AG20443 (cell line): ENCODE data around the gene SLC12A5.

ENCODE experiments used
- DNase-seq: peaks from one replicate; pipeline ENCODE4 v3.0.0; 2012; ENCODE audit warnings: low spot score, mixed read lengths

Gene SLC12A5

GRCh38 chr20:46056027-46056833 is 27.2 kb downstream of the SLC12A5 start:
- DNase-seq: no peak

- DNase-seq: peak; percentile 80
Observed at GRCh38 chr20:46056970-46057855, 28.2 kb downstream of the SLC12A5 start.

GRCh38 chr20:46057856-46058598 is 29.0 kb downstream of the SLC12A5 start:
- peak; percentile 55 for DNase-seq

- DNase-seq: peak; percentile 45
Observed at GRCh38 chr20:46058599-46059281, 29.7 kb downstream of the SLC12A5 start.

- no peak for DNase-seq
Observed at GRCh38 chr20:46060301-46060881, 31.4 kb downstream of the SLC12A5 start.

GRCh38 chr20:46060975-46061374 is 32.0 kb downstream of the SLC12A5 start:
- no peak for DNase-seq

GRCh38 chr20:46062151-46062550 is 33.1 kb downstream of the SLC12A5 start:
- DNase-seq: no peak

GRCh38 chr20:46062621-46063020 is 33.6 kb downstream of the SLC12A5 start:
- no peak for DNase-seq

- no peak for DNase-seq
Observed at GRCh38 chr20:46063151-46063550, 34.1 kb downstream of the SLC12A5 start.

GRCh38 chr20:46063652-46064054 is 34.6 kb downstream of the SLC12A5 start:
- DNase-seq: no peak

- no peak for DNase-seq
Observed at GRCh38 chr20:46065006-46065405, 36.0 kb downstream of the SLC12A5 start.

GRCh38 chr20:46065691-46066090 is 36.7 kb downstream of the SLC12A5 start:
- DNase-seq: no peak

GRCh38 chr20:46070215-46070900 is 41.3 kb downstream of the SLC12A5 start:
- peak; percentile 61 for DNase-seq

GRCh38 chr20:46071573-46071972 is 42.6 kb downstream of the SLC12A5 start:
- DNase-seq: no peak

GRCh38 chr20:46073024-46073423 is 44.0 kb downstream of the SLC12A5 start:
- DNase-seq: no peak

GRCh38 chr20:46073443-46073842 is 44.4 kb downstream of the SLC12A5 start:
- DNase-seq: no peak

- DNase-seq: no peak
Observed at GRCh38 chr20:46074006-46074405, 45.0 kb downstream of the SLC12A5 start.

- no peak for DNase-seq
Observed at GRCh38 chr20:46076806-46077205, 47.8 kb downstream of the SLC12A5 start.

GRCh38 chr20:46077642-46078305 is 48.8 kb downstream of the SLC12A5 start:
- DNase-seq: no peak

GRCh38 chr20:46078954-46079353 is 49.9 kb downstream of the SLC12A5 start:
- DNase-seq: no peak
